Epithelial cell of alveolus of lung (primary cell): ENCODE results near the gene UBE2G2. TPM values are rescaled to one million over a fixed set of nuclear protein-coding genes. Genes with fewer than 3 reads are reported as not detected.

ENCODE experiments used
- total RNA-seq: library from RNA; depleted of rRNA; stranded (reverse); fragments of >200 nt; gene quantifications from 2 replicates; pipeline ENCODE4 v1.2.1, GENCODE V29; 2015

Gene UBE2G2
- total RNA-seq, result 26.0 and 36.0 TPM in 2 replicates

GRCh38 chr21:44801468-44802395, at the start of gene UBE2G2:
Gene UBE2G2 (minus strand): TSS chr21:44801820. CDS start chr21:44801748, 72 bp downstream.

DNA sequence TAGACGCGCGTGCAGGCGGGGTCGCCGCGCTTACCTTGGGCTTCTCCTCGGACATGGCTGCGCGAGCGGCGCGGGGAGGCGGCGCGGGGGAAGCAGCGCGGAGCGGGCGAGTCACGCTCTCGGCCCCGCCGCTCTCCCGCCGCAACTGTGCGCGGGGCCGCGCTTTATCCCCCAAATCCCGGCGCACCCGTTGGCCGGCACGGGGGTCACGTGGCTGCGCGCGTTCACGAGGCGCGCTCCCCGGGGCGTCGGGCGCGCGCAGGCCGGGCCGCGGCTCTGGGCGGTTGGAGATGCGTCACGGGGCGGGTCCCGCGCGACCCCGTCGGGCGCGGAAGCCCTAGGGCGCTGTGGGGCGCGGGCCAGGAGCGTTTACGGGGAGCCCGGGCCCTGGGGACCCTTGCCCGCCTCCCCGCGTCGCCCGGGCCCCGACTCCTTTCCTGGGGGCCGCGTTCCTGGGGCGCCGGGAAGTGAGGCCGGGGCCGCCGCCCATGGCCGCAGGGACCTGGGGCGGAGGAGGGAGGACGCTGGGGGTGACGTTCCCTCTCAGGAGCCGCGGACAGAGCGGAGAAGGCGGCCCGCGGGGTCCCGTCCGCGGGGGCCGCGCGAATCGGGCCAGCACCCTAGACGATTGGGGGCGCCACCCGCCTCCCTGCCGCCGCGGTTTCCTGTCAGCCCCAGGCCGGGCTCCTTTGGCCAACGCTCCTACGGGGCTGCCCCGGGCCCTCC, 16.5 kb upstream of the UBE2G2 start, which contains the start of gene SUMO3:
TSS of gene SUMO3 (minus strand) at position 149 of the 726 bp plus-strand sequence. CDS start at position 55, 94 bp downstream.

Other genes with a start within 250 kb of the UBE2G2 start
- gene KRTAP10-3, start 243.0 kb downstream of the UBE2G2 start, total RNA-seq, result not detected in 2 replicates
- not detected in 2 replicates for gene KRTAP10-4, start 228.1 kb downstream of the UBE2G2 start, total RNA-seq
- gene KRTAP10-5, start 221.2 kb downstream of the UBE2G2 start, total RNA-seq, result not detected in 2 replicates
- gene KRTAP10-6, start 209.3 kb downstream of the UBE2G2 start, total RNA-seq, result not detected in 2 replicates
- not detected in 2 replicates for gene KRTAP10-7, start 201.2 kb downstream of the UBE2G2 start, total RNA-seq
- gene KRTAP10-8, start 189.7 kb downstream of the UBE2G2 start, total RNA-seq, result not detected in 2 replicates
- gene KRTAP10-9, start 174.7 kb downstream of the UBE2G2 start, total RNA-seq, result not detected in 2 replicates
- gene KRTAP10-10, start 164.5 kb downstream of the UBE2G2 start, total RNA-seq, result not detected in 2 replicates
- not detected in 2 replicates for gene KRTAP10-11, start 155.4 kb downstream of the UBE2G2 start, total RNA-seq
- not detected in 2 replicates for gene KRTAP12-4, start 147.2 kb downstream of the UBE2G2 start, total RNA-seq
- not detected in 2 replicates for gene KRTAP12-3, start 143.9 kb downstream of the UBE2G2 start, total RNA-seq
- gene KRTAP12-2, start 134.9 kb downstream of the UBE2G2 start, total RNA-seq, result not detected in 2 replicates
- gene KRTAP12-1, start 119.7 kb downstream of the UBE2G2 start, total RNA-seq, result not detected in 2 replicates
- not detected in 2 replicates for gene KRTAP10-12, start 104.6 kb downstream of the UBE2G2 start, total RNA-seq
- not detected in 2 replicates for gene TSPEAR, start 90.2 kb downstream of the UBE2G2 start, total RNA-seq
- 71.9 and 80.0 TPM in 2 replicates for gene SUMO3, start 16.2 kb upstream of the UBE2G2 start, total RNA-seq
- gene PTTG1IP, start 71.9 kb upstream of the UBE2G2 start, total RNA-seq, result 221 and 345 TPM in 2 replicates
- 0.26 and 1.2 TPM in 2 replicates for gene ITGB2, start 119.1 kb upstream of the UBE2G2 start, total RNA-seq
- 15.5 and 19.1 TPM in 2 replicates for gene SLX9, start 138.2 kb upstream of the UBE2G2 start, total RNA-seq